DMS153 treated with DMSO at 0.1 percent for 48 hours (cell line): Measurements from ENCODE around the gene RPRD2.
"Not testable (repeated sequence)": the region's sequence is repeated elsewhere in the genome, so short reads cannot be mapped to it uniquely, and the experiment has no call there.

ENCODE experiments used
- DNase-seq: peaks from one replicate; lab custom pipeline; 2025; ENCODE audit not compliant: unreplicated experiment; lab: John Stamatoyannopoulos, UW

The RPRD2 gene

DNA sequence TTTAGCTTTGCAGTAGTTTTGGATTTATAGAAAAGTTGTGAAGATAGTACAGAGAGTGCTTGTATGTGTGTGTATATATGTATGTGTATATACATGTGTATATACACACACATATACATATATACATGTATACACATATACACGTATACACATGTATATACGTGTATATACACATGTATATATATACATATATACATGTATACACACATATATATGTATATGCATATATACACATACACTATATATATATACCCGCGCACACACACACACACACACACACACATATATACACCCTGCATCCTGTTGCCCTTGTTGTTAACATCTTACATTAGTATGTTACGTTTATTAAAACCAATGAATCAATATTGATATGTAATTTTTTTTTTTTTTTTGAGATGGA is 24.3 kb downstream of the RPRD2 start:
- no peak for DNase-seq

GRCh38 chr1:150389650-150390049 is 25.7 kb downstream of the RPRD2 start:
- DNase-seq: no peak

- DNase-seq: no peak
Observed at GRCh38 chr1:150392627-150393026, 28.7 kb downstream of the RPRD2 start.

DNA sequence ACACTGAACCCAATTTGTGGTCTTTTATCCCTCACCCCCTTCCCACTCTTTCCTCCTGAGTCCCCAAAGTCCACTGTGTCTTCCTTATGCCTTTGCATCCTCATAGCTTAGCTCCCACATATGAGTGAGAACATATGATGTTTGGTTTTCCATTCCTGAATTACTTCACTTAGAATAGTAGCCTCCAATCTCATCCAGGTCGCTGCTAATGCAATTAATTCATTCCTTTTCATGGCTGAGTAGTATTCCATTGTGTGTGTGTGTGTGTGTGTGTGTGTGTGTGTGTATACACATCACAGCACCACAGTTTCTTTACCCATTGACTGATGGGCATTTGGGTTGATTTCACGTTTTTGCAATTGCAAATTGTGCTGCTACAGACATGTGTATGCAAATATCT is 31.2 kb downstream of the RPRD2 start:
- not testable (repeated sequence) for DNase-seq

DNA sequence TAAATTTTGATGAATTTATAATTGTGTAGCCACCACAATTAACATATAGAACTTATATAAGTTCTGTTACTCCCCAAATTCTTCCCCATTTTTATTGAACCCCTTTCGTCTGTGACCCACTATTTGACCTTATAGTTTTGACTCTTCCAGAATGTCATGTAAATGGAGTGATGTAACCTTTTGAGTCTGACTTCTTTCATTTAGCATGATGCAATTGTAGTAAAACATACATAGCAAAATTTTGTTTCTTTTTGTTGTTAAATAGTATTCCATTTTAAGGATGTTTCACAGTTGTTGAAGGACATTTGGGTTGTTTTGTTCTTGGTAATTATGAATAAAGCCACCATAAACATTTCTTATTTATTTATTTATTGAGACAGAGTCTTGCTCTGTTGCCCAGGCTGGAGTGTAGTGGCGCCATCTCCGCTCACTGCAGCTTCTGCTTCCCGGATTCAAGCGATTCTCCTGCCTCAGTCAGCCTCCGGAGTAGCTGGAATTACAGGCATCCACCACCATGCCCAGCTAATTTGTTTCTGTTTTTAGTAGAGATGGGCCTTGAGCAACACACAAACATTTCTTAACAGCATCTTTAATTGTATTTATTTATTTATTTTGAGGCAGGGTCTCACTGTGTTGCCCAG is 33.6 kb downstream of the RPRD2 start:
- no peak for DNase-seq

DNA sequence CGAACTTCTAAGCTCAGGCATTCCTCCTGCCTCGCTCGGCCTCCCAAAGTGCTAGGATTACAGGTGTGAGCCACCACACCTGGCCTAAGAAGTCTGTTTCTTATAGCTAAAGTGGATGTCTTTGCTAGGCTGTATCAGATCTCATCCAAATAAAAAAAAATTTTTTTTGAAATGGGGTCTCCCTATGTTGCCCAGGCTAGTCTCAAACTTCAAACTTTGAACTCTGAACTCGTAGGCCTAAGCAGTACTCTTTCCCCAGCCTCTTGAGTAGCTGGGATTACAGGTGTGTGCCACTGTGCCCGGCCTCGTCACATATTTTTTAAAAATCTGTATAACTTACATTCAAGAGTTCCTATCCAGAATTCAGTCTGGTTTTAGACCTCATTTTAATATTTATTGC is 40.5 kb downstream of the RPRD2 start:
- DNase-seq: no peak

DNA sequence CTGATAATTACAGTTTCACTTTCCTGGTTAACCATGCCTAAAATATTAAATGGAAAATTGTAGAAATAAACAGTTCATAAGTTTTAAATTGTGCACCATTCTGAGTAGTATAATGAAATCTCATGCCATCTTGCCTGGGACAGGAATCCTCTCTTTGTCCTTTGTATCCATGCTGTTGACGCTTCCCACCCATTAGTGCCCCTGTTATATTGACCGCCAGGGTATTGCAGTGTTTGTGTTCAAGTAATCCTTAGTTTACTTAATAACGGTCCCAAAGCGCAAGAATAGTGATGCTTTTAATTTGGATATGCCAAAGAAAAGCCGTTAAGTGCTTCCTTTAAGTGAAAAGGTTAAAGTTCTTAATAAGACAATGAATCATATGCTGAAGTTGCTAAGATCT is 41.7 kb downstream of the RPRD2 start:
- no peak for DNase-seq

DNA sequence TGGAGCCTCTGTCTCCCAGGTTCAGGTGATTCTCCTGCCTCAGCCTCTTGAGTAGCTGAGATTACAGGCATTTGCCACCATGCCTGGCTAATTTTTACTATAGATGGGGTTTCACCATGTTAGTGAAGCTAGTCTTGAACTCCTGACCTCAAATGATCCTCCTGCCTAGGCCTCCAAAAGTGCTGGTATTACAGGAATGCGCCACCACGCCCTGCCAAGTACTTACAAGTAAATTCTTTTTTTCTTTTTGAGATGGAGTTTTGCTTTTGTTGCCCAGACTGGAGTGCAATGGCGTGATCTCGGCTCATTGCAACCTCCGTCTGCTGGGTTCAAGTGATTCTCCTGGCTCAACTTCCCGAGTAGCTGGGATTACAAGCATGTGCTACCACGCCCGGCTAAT is 42.5 kb downstream of the RPRD2 start:
- no peak for DNase-seq

DNA sequence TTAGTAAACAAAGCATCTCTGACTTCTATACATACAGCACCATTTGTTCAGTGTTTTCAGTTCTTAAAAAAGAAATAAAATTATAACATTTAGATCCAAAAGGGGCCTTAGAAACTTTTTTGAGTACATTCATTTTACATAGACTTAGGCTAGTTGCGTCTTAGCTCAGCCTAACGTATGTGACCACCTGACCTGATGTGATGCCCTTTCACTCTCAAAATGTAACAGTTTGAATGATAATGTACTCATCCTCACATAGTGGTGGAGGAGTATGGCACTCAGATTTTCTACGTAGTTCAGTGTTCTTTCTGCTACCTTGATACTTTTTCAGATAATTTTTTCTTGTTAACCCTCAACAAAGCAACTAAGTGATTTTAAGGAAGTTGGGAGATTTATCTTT is 43.4 kb downstream of the RPRD2 start:
- DNase-seq: no peak

GRCh38 chr1:150408800-150409199 is 44.9 kb downstream of the RPRD2 start:
- no peak for DNase-seq

DNA sequence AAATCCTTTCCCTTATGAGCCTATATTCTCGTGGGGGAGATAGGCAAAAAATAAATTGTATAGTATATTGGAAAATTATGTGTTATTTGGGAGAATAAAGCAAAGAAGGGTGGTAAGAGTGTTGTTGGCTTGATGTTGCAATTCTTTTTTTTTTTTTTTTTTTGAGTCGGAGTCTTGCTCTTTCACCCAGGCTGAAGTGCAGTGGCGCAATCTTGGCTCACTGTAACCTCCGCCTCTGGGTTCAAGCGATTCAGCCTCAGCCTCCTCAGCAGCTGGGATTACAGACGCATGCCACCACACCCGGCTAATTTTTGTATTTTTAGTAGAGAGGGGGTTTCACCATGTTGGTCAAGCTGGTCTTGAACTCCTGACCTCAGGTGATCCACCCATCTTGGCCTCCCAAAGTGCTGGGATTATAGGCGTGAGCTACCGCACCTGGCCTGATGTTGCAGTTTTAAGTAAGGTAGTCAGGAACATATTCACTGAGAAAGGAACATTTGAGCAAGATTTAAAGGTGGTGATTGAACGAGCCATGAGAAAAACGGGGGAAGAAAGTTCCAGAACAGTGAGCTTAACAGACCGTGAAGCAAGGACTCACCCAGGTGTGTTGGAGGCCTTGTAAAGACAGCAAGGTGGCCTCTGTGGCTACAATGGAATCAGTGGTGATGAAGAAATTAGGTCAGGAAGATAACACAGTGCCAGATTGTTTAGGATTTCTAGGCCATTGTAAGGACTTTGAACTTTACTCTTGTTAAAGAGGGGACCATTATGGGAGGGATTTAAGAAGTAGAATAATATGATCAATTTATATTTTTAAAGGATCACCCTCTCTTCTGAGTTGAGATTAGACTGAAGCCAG is 45.8 kb downstream of the RPRD2 start:
- DNase-seq: no peak

DNA sequence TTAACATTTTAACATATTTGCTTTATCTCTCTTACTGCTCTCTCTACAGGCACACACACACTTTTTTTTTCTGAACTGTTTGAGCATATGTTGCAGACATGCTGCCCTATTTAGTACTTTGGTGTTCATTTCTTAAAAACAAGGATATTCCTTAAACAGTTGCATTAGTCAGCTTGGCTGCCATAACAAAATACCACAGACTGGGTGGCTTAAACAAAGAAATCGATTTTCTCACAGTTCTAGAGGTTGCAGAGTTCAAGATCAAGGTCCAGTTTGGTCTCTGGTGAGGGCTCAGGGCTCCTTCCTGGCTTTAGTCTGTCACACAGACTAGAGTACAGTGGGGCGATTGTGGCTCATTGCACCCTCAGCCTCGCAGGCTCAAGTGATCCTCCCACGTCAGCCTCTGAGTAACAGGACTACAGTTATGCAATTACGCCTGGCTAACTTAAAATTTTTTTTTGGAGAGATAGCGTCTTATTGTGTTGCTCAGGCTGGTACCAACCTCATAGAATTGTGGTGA is 46.7 kb downstream of the RPRD2 start:
- DNase-seq: no peak

DNA sequence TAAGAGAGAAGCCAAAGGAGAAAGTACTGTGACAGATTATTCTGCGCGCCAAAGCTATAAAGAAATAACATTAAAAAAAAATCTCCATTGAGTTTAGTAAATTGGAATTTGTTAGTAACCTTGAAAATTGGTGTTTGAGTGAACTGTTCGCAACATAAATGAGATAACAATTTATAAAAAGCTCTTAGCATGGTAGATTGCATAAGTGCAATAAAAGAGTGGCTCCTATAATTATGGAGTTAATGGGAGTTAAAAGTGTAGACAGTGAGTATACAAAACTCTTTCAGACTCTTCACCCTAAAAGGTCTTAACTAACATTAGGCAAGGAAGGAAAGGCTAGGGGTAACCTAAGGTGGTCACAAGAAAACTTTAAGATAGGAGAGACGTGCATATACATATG is 50.6 kb downstream of the RPRD2 start:
- DNase-seq: no peak

GRCh38 chr1:150415800-150416199 is 51.9 kb downstream of the RPRD2 start:
- no peak for DNase-seq

- no peak for DNase-seq
Observed at GRCh38 chr1:150420560-150421265, 56.8 kb downstream of the RPRD2 start.

DNA sequence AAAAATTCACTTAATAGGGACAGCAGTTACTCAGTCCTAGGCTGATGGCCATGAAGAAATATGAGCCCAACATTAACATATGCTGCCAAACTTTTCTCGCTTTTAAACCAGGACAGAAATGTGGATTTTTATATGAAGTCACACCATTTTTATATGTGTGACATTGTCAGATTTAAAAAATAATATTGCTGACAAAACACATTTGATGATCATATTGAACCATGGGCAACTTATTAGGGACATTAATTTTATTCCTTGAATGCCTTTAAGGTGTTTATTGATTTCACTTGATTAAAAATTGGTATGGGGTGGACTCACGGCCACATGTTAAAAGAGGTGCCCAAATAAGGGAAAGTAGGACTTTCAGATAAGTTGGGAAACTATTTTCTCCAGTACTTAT is 58.6 kb downstream of the RPRD2 start:
- no peak for DNase-seq

DNA sequence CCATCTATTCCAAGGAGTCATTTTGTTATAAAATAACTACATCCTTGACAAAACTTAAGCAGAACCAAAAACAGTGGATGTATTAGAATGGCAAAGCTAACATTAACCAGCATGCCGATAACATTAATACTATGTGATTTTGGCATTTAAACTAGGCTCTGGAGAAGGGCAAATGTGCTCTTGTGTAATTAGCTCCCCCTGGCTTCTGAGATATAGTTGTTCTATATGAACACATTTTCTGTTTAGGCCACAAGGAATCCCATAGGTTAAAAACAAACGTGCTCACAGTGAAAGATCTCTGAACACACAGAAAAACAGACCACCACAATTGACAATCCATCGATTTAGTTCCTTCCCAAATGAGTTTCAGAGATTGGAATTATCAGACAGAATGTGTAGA is 65.9 kb downstream of the RPRD2 start:
- no peak for DNase-seq

DNA sequence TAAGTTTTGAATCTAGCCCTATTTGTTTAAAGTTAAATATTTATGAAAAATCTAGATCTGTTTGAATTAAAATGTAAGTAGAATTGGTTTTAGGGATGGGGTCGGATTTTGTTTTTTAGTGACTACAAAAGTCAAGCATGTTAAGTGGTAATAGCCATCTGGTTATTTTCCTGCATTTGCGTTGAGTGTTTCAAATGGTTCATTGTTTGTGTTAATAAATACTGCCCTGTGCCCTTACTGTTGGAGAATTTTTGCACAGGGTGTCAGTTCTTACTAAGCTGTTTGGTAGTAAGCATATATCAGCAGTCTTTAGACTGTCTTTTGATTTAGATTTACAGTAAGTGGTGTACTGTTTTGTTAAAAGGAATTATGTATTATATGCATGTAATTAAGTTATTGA is 77.2 kb downstream of the RPRD2 start:
- no peak for DNase-seq

DNA sequence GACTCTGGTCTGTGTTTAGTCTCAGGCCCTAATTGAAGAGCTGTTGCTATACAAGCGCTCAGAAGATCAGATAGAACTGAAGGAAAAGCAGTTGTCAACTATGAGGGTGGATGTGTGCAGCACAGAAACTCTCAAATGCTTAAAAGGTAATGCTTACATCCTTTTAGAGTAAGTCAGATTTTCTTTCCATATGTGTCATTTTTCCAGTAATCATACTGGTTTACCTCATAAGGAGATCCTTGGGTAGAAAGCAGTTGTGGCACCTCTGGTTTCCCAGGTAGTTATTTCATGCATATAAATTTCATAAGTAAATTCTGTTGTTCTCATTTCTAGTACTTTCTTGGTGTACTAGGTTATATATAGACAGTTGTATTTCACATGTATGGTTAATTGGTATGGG is 80.3 kb downstream of the RPRD2 start:
- no peak for DNase-seq

- no peak for DNase-seq
Observed at GRCh38 chr1:150456146-150456647, 92.2 kb downstream of the RPRD2 start.

- peak; percentile 65 for DNase-seq
Observed at GRCh38 chr1:150464422-150464826, 100.5 kb downstream of the RPRD2 start.

- DNase-seq: no peak
Observed at GRCh38 chr1:150466964-150467363, 103.0 kb downstream of the RPRD2 start.
